ENCODE data around the gene CD164L2. TPM values are rescaled to one million over a fixed set of nuclear protein-coding genes. Genes with fewer than 3 reads are reported as not detected.

Gene CD164L2
- total and polyA plus RNA-seq, 2 donors from 2014 or later, result 0.63 to 1.1 TPM

- Histone ChIP-seq H3K9ac (ENCODE audit: low read length in 3 of 3) (no peak overlapping the region), H3K27me3 (ENCODE audit: control insufficient read depth, insufficient read depth, low read length) (no peaks in the 10 kb centered on the region), H3K4me1 (ENCODE audit: control insufficient read depth in 2 of 3, insufficient read depth in 2 of 3, low read depth in 1 of 3, low read length in 3 of 3) (peaks cover 0 to 8% (median 7%) of the 10 kb centered on the region in 3 donors), H3K36me3 (ENCODE audit: control insufficient read depth in 2 of 3, insufficient read depth in 3 of 3, low read length in 3 of 3) (peaks cover 22 to 72% (median 62%) of the 10 kb centered on the region in 3 donors), H3K27ac (ENCODE audit: low read depth in 2 of 2, low read length in 2 of 2) (no peak overlapping the region), H3K4me3 (ENCODE audit: low read length in 3 of 3) (no peak overlapping the region), H3K9me3 (ENCODE audit: control insufficient read depth in 2 of 3, insufficient read depth in 1 of 3, low read length in 3 of 3) (no peaks in the 10 kb centered on the region)
- DNase-seq (no peak), FAIRE-seq (no peak)
- TF ChIP-seq CTCF (IDR thresholded peaks at IDR 0.05; ENCODE audit: borderline replicate concordance, extremely low read depth, insufficient read depth), result no peak
- intact Hi-C loops (cut with DNase I), result loop anchor here (10.0 kb wide), 1 partner anchor 202 kb away; no protein-coding TSS in a partner anchor
Measured at GRCh38 chr1:27413004-27413403, 29.9 kb upstream of the CD164L2 start.

- no peak overlapping the region for H3K4me3 ChIP-seq (ENCODE audit: low read length in 3 of 3)
- intact Hi-C loops (cut with DNase I), result loop anchor here (10.0 kb wide), 1 partner anchor 202 kb away; no protein-coding TSS in a partner anchor
- H3K4me1 ChIP-seq (ENCODE audit: control insufficient read depth in 2 of 3, insufficient read depth in 2 of 3, low read depth in 1 of 3, low read length in 3 of 3), result peaks cover 0 to 6% (median 2%) of the 10 kb centered on the region in 3 donors
- H3K36me3 ChIP-seq (ENCODE audit: control insufficient read depth in 2 of 3, insufficient read depth in 3 of 3, low read length in 3 of 3), result peaks cover 22 to 72% (median 63%) of the 10 kb centered on the region in 3 donors
- DNase-seq, result no peak
- no peaks in the 10 kb centered on the region for H3K9me3 ChIP-seq (ENCODE audit: control insufficient read depth in 2 of 3, insufficient read depth in 1 of 3, low read length in 3 of 3)
- no peak for FAIRE-seq
- no peak for TF ChIP-seq CTCF (IDR thresholded peaks at IDR 0.05; ENCODE audit: borderline replicate concordance, extremely low read depth, insufficient read depth)
- H3K27ac ChIP-seq (ENCODE audit: low read depth in 2 of 2, low read length in 2 of 2), result no peak overlapping the region
- no peak overlapping the region for H3K9ac ChIP-seq (ENCODE audit: low read length in 3 of 3)
- H3K27me3 ChIP-seq (ENCODE audit: control insufficient read depth, insufficient read depth, low read length), result no peaks in the 10 kb centered on the region
Measured at GRCh38 chr1:27412502-27412901, 29.4 kb upstream of the CD164L2 start.

- no peak overlapping the region for H3K9ac ChIP-seq (ENCODE audit: low read length in 3 of 3)
- no peak overlapping the region for H3K4me3 ChIP-seq (ENCODE audit: low read length in 3 of 3)
- DNase-seq, result no peak
- no peak for TF ChIP-seq CTCF (IDR thresholded peaks at IDR 0.05; ENCODE audit: borderline replicate concordance, extremely low read depth, insufficient read depth)
- peaks cover 0 to 3% (median 0%) of the 10 kb centered on the region in 3 donors for H3K4me1 ChIP-seq (ENCODE audit: control insufficient read depth in 2 of 3, insufficient read depth in 2 of 3, low read depth in 1 of 3, low read length in 3 of 3)
- no peak overlapping the region for H3K27ac ChIP-seq (ENCODE audit: low read depth in 2 of 2, low read length in 2 of 2)
- H3K36me3 ChIP-seq (ENCODE audit: control insufficient read depth in 2 of 3, insufficient read depth in 3 of 3, low read length in 3 of 3), result peaks cover 17 to 68% (median 55%) of the 10 kb centered on the region in 3 donors
- FAIRE-seq, result no peak
- no peaks in the 10 kb centered on the region for H3K27me3 ChIP-seq (ENCODE audit: control insufficient read depth, insufficient read depth, low read length)
- H3K9me3 ChIP-seq (ENCODE audit: control insufficient read depth in 2 of 3, insufficient read depth in 1 of 3, low read length in 3 of 3), result no peaks in the 10 kb centered on the region
- intact Hi-C loops (cut with DNase I), result loop anchor here (10.0 kb wide), 1 partner anchor 204 kb away; no protein-coding TSS in a partner anchor
Measured at GRCh38 chr1:27410709-27411108, 27.6 kb upstream of the CD164L2 start.

GRCh38 chr1:27409669-27410068 is 26.5 kb upstream of the CD164L2 start:
- no peak for TF ChIP-seq CTCF (IDR thresholded peaks at IDR 0.05; ENCODE audit: borderline replicate concordance, extremely low read depth, insufficient read depth)
- H3K4me3 ChIP-seq (ENCODE audit: low read length in 3 of 3), result no peak overlapping the region
- H3K36me3 ChIP-seq (ENCODE audit: control insufficient read depth in 2 of 3, insufficient read depth in 3 of 3, low read length in 3 of 3), result peaks cover 17 to 58% (median 52%) of the 10 kb centered on the region in 3 donors
- no peak overlapping the region for H3K27ac ChIP-seq (ENCODE audit: low read depth in 2 of 2, low read length in 2 of 2)
- no peaks in the 10 kb centered on the region for H3K9me3 ChIP-seq (ENCODE audit: control insufficient read depth in 2 of 3, insufficient read depth in 1 of 3, low read length in 3 of 3)
- no peak for FAIRE-seq
- no peak for DNase-seq
- H3K27me3 ChIP-seq (ENCODE audit: control insufficient read depth, insufficient read depth, low read length), result no peaks in the 10 kb centered on the region
- no peak overlapping the region for H3K9ac ChIP-seq (ENCODE audit: low read length in 3 of 3)
- H3K4me1 ChIP-seq (ENCODE audit: control insufficient read depth in 2 of 3, insufficient read depth in 2 of 3, low read depth in 1 of 3, low read length in 3 of 3), result peaks cover 0 to 7% (median 0%) of the 10 kb centered on the region in 3 donors
- intact Hi-C loops (cut with DNase I), result loop anchor here (10.0 kb wide), 1 partner anchor 205 kb away; no protein-coding TSS in a partner anchor
